ENCODE measurements around the gene EEFSEC.

Gene EEFSEC

DNA sequence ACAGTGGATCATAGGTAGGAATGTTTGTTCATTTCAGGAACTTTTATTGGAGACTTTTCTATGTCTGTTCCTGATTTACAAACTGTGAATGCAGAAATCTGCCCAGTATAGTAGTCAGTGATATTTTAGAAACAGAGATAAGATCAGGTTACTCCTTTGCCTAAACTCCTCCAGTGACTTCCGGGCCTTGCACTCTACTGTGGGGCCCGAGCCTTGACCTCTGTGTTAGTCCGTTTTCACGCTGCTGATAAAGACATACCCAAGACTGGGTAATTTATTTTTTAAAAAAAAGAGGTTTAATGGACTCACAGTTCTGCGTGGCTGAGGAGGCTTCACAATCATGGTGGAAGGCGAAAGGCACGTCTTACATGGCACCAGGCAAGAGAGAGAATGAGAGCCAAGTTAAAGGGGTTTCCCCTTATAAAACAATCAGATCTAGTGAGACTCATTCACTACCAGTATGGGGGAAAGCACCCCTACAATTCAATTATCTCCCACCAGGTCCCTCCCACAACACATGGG, 186.3 kb downstream of the EEFSEC start:
- DNase-seq = peak; percentile 9

DNA sequence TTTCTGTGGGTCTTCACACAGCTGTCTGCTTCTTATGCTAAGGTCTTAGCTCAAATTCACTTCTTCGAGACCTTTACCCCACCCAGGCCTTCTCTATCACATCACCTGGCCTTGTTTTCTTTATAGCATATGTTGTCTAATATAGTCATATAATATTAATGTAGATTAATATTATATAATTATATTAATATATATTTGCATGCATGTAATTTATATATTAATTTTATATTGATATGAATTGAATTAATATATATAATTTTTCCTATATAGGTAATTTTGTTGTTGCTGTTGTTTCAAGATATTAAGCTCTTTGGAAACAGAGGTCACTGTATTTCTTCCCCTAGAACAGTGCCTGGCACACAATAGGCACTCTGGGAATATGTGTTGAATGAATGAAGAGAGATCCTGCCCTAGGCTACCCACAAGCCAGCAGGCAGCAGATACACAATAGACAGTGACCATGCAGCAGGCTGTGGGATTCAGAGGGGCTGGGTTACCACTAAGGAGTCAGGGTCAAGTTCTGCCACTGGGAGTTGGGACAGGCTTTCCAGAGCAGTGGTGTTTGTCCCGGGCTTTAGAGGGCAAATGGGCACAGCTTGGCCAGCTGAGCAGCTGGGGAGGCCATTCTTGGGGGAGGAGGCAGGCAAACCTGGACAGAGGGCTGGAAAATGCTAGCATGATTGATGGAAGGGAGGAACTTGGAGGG, 187.1 kb downstream of the EEFSEC start:
- DNase-seq = no peak

DNA sequence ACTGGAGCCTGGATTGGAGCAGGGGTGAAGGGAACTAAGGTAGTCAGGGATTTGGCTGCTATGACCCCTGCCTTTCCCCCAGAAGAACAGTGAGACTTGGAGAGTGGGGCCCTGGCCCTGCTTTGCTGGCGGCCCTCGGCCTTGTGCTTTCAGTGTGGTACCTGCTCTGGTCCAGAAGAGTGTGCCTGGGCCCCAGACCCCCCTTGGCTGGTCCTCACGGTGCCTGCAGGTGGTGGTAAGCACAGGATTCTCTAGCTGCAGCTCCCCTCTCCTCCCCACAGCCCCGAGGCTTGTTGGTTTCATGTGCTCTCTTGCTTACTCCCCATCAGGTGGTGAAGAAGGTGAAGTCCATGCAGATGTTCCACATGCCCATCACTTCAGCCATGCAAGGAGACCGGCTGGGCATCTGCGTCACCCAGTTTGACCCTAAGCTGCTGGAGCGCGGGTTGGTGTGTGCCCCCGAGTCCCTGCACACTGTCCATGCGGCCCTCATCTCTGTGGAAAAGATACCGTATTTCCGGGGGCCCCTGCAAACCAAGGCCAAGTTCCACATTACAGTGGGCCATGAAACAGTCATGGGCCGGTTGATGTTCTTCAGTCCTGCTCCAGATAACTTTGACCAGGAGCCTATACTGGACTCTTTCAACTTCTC, 187.7 kb downstream of the EEFSEC start:
- no peak for DNase-seq

DNA sequence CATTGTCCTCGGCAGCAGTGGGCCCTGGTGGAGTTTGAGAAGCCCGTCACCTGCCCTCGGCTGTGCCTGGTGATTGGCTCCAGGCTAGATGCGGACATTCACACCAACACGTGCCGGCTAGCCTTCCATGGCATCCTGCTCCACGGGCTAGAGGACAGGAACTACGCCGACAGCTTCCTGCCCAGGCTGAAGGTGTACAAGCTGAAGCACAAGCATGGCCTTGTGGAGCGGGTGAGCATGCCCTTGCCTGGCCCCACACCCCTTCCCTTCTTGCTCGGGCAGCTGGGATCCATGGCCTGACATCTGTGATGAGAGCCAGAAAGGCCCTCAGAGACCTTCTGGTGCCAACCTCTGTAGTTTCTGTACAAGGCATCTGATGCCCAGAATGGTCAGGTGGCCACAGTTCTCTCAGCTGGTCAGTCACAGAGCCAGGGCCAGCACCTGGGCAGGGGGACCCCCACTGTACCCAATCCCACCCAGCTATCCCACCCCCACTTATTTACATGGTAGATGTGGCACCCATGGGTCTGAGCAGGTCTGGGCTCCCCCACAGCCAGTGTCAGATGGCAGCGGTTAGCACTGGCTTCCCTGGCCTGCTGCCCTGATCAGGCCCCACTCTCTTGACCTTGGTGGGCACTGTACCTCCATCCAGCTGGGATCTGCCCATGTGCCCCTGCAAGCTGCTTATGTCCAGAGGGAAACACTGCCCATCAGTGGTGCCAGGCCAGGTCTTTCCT, 188.5 kb downstream of the EEFSEC start:
- DNase-seq = no peak

DNA sequence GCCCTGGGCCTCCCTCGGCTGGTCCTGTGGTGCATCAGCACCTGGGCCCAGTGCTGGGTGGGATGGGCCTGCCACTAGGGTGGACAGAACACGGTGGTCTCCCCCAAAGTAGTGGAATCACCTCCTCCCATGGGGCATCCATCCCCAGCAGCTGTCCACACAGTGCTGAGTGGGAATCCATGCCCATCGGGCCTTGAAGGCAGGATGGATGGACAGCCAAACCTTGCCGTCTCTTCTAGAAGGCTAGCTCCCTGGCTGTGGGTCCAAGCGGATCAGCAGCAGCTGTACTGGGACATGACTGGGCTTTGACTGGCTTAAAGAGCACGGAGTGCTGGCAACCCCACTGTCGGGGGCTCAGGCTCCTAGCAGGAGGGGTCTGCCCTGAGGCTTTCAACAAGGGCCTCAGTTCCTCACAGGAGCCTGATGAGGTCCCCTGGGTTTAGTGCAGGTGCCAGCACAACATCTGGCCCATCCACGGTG, 189.5 kb downstream of the EEFSEC start:
- DNase-seq = no peak

DNA sequence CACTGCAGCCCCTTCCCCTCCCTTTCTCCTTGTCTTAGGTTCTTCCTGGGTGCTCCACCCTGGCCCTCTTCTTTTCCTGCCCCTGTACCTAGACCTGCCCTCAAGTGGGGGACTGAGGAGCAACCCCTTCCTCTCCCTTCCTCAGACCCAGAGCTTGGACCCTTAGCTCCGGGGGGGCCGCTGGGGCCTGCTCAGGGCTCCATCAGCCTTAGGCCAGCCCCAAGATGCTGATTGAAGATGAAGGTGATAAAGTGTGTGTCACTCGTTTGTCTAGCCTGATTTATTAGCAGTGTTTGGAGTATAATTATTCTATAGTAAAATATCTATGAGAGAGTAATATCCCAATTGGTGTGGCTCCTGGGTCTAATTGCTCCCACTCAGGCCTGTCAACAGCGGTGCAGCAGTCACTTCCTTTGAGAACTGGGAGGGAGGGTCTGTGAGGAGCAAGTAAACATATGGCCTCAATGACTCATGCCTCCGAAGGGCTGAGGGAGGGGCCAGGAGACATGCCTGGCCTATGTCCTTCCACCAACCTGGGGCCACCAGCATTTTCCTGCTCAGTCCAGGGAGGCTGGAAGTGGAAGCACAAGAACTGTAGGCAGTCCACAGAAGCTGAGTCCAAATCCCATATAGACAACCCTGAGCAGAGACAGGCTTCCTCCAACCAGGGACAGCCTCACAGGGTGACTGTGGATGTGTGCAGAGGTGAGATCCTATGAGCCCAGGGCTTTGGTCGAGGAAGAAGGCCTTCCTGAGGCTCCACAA, 190.2 kb downstream of the EEFSEC start:
- DNase-seq = peak; percentile 18

DNA sequence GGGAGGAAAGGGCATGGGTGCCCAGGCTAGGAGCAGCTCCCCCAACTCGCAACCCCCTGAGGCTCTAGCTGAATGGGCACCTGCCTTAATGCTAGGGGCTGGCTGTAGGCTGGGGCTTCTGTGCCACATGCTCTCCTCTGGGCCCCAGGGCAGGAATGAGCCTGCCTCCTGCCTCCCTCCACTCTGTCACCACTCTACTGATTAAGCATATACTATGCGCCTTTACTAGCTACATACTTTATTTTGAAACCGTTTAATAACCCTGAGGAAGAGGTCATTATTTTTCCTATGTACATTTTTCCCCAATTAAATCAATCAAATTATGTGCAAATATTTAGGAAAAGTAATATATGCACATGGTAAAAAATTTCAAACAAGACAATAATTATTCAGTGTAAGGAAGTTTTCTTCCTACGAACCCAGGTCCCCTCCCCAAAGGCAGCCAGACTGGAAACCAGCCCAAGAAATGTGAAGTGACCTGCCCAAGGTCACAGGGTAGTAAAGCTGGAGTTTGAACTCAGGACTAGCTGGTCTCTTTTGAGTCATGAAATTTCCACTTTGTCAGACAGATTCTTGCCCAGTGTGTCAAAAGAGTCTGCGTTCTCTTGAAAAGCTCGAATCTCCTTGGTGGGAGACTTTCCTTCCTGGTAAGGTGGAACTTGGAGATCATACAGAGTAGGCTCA, 190.9 kb downstream of the EEFSEC start:
- DNase-seq = no peak

DNA sequence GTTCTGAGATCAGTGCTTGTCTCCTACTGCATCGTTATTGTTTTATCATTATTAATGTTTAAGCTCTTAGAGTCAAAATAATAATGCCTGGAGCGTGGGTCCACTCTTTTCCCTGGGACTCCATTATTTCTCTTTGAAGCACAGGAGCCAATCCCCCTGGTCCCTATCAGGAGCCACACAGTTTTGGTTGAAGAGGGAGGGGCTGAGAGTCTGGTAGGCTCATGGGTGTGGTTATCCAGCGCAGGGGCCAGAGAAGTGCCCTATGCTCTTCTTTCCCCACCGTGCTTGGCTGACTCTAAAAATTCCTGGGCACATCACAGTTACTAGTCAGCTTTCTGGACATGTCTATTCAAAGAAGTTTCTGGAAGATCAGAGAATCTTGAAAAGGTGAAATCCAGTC, 191.9 kb downstream of the EEFSEC start:
- no peak for DNase-seq

DNA sequence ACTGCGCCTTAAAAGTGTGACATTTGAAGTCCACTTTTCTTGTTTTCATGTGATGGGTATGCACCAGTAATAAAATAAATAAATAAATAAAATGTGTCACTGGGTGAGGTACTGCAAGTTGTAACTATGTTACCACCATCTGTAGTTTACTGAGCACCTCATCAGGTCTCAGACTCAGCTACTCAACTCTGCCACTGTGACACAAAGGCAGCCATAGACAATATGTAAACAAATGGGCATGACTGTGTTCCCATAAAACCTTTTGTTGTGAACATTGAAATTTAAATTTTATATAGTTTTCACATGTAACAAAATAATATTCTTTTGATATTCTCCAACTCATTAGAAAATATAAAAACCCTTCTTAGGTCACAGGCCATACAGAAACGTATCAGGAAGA, 193.3 kb downstream of the EEFSEC start:
- DNase-seq = no peak

DNA sequence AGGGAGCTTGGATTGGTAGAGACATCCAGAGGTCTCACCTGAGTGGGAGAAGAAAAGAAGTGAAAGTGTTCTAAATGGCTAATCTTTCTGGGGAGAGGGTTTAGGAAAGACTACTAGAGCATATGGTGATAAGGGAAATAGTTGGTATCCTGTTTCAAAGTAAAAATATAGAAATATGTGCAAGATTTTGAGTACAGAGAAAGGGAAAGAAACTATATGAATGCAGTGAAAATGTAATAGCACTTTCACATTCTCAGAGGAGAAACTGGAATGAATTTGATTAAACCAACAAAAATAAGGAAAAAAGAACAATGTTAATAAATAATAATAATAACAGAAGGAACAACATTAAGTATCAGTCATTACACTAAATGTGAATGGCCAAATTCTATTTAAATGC, 194.0 kb downstream of the EEFSEC start:
- no peak for DNase-seq

DNA sequence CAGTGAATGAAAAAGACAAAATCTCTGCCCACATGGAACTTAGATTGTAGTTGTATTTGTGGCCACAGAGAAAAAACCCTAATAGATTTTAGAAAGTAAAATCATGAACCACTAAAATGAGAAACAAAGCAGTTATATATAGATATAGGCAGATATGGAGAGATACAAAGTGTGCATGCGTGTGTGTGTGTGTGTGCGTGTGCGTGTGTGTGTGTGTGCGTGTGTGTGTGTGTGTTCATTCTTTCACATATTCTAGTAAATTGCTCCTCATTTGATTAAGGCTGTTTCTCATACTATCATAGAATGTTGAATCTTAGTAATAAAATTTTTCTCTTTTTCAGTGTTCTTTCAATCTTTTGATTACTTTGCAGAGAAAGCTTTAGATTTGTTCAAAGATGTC, 194.8 kb downstream of the EEFSEC start:
- DNase-seq = no peak

DNA sequence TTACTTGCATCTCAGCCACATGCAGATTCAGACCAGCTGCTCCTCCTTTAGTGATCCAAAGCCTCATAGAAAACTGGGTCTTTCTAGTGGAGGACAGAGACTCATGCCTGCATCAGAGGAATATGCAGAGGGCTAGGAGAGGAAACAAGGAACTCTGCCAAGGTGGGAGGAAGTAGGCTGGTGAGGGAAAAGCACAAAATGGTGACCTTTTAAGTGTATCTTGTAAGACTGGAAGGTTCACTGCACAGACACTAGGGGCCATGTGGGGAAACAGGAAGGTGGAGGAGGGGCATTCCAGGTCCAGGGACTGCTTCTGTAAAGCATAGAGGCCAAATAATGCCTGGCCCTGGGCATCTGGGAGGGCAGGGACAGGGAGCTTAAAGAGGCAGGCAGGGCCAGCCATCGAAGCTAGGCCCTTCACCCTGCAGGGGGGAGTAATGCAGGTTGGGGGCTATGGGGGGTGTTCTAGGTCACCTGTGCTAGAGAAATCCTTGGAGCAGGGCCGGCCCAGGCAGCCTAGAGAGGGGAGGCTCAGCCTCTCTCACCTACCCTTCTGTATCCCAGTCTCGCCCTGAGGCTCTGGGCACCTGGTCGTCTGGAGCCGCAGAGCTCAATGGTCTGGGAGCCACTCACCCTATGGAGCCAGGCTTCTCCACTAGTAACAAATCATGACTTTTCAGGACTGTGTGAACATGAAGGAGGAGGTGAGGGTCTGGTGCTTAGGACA, 195.7 kb downstream of the EEFSEC start:
- DNase-seq = peak; percentile 47

DNA sequence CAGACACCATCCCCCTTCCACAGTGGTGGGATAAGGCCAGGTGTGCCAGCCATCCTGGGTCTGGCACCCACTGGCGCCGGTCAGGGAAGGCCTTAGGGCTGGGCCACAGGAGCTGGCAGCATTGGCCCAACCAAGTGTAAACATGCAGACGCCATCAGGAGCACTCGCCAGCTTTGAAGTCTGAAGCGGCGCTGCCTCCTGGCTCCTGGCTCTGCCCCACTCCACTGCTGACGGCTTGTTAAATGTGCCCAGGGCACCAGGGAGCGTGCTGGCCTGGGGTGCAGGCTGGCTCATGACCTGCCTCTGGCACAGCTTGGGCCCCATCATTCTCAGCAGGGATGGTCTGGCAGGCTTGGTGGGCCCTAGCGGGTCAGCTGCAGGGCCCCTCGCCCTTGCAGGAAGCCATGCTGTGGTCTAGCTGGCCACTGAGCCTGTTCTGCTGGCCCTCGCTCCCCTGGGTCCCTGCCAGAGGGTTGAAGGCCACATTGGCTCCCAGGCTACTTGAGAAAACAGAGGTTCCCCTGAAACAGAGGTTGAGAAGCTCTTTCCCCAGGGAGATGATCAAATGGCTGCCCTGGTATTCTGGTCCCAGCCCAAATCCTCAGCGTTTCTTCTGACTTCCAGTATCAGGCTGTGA, 196.8 kb downstream of the EEFSEC start:
- no peak for DNase-seq

DNA sequence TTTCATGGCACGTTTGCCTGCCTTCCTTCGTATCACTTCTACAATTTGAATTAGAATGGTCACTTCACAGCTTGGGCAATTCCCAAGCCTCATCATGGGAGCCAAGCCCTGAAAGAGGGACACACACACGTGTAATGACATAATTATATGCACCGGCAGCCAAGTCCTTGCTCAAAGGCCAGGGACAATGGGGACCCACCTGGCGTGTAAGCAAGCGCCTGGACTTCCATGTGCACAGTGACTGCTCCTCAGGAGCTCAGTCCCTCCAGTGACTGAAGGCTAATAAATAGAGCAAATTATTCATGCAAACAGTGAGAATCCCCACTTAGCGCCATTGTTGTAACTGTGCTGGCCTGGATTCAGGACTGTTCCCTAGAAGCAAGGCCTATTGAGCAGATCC, 198.3 kb downstream of the EEFSEC start:
- no peak for DNase-seq

DNA sequence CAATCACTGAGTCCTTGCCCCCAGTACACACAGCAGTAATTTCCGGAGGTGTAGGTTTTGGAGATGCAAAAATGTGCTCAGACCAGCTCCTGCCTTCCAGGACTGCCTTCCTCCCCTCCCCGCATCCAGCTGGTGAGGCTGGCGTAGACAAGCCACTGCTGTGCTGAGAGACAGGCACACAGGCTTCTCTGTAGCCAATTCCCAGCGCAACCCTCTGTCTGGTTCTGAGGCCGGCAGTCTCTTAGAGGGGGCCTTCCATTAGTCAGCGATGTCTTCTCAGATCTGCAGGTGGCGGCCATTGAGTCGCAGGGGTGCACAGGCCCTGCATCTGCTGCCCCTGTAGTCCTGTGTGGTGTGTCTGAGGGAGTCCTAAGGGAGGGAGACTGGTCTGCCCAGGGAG, 199.0 kb downstream of the EEFSEC start:
- no peak for DNase-seq

DNA sequence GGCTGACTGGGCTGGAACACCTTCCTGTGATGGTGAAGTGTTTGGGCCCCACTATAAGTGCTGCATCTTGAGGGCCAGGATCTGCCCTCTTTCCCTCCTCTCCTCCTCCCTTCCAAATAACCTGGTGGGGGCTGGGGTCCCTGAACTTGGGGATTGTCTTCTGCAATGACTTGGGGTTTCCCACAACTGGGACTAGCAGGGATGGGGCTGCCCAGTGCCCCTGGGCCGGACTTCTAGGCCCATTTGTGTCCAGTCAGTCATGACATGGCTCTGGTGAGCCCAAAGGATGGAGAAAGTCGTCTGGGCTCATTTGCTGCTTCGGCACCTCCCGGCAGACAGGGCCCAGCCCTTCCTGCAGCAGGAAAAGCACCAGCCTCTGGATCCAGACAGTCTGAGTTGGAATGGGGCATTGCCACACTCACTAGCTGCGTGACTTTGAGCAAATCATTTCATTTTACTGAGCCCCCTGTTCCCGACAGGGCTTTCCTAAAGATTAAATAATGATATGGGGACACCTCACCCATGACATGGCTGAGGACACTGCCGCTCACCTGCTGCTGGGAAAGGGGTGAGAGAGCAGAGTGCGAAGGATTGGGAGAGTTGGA, 200.2 kb downstream of the EEFSEC start:
- no peak for DNase-seq

DNA sequence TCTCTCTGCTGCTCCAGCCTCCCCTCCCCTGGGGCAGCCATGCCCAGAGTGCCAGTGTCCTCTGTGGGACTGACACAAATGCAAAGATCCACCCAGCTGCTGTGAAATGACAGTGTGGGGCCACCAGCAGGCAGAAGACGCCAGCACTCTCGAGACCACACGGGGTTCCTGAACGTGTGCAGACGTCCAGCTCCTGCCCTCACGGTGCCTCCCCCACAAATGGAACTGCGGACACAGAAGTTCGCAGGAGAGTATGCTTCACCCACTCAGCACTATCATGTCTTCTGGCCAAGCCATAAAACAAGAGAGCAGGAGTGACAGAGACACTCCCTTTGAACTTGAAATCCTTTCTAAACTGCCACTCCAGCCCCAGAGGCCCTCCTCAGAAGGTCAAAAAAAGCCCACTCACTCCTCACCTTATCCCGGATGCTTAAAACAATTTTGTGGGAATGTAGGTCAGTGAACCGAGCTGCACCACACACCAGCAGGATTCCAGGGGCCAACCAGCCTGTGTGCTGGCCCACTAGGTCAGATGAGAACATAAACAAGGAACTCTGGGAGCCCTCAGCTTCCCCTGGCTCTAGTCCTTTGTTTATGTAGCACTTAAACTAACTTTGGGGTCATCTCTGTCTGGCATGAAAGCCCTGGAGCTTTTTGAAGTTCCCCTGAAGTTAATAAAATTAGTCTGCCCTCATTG, 200.9 kb downstream of the EEFSEC start:
- DNase-seq = no peak

DNA sequence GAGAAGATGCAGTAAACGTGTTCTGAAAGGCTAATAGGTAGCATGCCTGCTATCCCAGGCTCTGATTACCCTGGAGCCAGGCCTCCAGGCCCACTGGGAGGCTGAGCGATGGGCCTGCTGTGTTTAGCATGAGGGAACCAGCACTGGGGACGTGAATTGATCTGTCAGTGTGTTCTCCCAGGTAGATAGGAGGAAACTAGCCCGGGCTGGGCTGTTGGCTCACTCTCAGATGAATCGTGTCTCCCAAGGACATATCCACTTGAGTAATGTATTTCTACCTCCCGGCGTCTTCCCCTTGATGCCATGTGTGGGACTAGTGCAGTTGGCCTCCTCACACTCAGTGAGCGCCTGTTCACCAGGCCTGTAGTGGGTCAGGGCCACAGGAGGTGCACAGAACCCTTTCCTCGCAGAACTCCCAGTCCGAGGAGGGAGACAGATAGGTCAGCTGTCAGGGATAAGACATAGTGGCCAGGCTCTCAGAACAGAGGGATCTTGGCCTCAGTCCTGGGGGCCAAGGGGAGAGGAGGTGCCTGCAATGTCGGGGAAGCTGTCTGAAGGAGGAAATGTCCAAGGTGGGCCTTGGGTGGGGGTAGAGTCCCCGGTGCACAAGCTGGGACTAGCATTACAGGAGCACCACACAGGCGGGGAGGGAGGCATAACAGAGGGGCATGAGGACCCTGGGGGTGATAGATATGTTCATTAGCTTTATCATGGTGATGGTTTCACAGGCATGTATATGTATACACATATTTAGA, 201.7 kb downstream of the EEFSEC start:
- no peak for DNase-seq

DNA sequence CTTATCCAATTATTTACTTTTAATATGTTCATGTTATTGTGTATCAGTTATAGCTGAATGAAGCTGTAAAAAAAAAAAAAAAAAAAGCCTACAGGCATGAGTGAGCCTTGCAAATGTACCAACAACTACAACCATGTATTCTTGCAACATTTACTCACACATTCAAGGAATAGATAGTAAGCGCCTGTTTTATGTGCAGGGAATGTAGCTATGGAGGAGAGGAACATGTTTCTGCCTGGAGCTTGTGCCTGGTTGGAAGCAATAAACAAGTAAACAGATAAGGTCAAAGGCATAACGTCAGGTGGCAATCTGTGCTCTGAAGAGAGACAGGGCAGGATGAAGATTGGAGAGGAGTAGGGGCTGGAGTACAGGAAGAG, 202.2 kb downstream of the EEFSEC start:
- DNase-seq = no peak

All from OCI-M1 (cell line).